WTC11 (cell line): Measurements from ENCODE around the gene TTC17.
"Not testable (repeated sequence)": the region's sequence is repeated elsewhere in the genome, so short reads cannot be mapped to it uniquely, and the experiment has no call there.

ENCODE experiments used
- AR ChIP-seq: fragments of 250-450 bp; sonication (Bioruptor Pico); IDR thresholded peaks from 2 replicates; pipeline ENCODE4 v1.9.0; 2021; ENCODE audit warnings: mild to moderate bottlenecking
- CBFB ChIP-seq: sonication (generic); formaldehyde crosslinking; IDR thresholded peaks from 2 replicates; pipeline ENCODE4 v1.8.1; 2022; ENCODE audit warnings: mild to moderate bottlenecking, low read depth, missing genetic modification reagents
- CTCF ChIP-seq: fragments of 200-600 bp; IDR thresholded peaks from 2 replicates; pipeline ENCODE4 v1.8.0; 2022; ENCODE audit warnings: antibody characterized with exemption
- NR2C2 ChIP-seq: sonication (generic); formaldehyde crosslinking; IDR thresholded peaks from 2 replicates; pipeline ENCODE4 v1.8.0; 2022; ENCODE audit warnings: mild to moderate bottlenecking, missing genetic modification reagents
- TCF7 ChIP-seq: sonication (generic); formaldehyde crosslinking; IDR thresholded peaks from 2 replicates; pipeline ENCODE4 v1.8.0; 2022; ENCODE audit warnings: mild to moderate bottlenecking, low read depth, missing genetic modification reagents, moderate library complexity
- TF ChIP-seq, protein P1 (sequence below): sonication (generic); formaldehyde crosslinking; IDR thresholded peaks from 2 replicates; pipeline ENCODE4 v1.8.1; 2023; ENCODE audit warnings: mild to moderate bottlenecking, missing genetic modification reagents, borderline replicate concordance
- TF ChIP-seq, protein P2 (sequence below): sonication (generic); formaldehyde crosslinking; IDR thresholded peaks from 2 replicates; pipeline ENCODE4 v1.8.1; 2022; ENCODE audit warnings: low read depth, missing genetic modification reagents, borderline replicate concordance

GRCh38 chr11:43351426-43351825 lies 7.3 kb upstream of the TTC17 start:
- TF ChIP-seq, protein P1, sequence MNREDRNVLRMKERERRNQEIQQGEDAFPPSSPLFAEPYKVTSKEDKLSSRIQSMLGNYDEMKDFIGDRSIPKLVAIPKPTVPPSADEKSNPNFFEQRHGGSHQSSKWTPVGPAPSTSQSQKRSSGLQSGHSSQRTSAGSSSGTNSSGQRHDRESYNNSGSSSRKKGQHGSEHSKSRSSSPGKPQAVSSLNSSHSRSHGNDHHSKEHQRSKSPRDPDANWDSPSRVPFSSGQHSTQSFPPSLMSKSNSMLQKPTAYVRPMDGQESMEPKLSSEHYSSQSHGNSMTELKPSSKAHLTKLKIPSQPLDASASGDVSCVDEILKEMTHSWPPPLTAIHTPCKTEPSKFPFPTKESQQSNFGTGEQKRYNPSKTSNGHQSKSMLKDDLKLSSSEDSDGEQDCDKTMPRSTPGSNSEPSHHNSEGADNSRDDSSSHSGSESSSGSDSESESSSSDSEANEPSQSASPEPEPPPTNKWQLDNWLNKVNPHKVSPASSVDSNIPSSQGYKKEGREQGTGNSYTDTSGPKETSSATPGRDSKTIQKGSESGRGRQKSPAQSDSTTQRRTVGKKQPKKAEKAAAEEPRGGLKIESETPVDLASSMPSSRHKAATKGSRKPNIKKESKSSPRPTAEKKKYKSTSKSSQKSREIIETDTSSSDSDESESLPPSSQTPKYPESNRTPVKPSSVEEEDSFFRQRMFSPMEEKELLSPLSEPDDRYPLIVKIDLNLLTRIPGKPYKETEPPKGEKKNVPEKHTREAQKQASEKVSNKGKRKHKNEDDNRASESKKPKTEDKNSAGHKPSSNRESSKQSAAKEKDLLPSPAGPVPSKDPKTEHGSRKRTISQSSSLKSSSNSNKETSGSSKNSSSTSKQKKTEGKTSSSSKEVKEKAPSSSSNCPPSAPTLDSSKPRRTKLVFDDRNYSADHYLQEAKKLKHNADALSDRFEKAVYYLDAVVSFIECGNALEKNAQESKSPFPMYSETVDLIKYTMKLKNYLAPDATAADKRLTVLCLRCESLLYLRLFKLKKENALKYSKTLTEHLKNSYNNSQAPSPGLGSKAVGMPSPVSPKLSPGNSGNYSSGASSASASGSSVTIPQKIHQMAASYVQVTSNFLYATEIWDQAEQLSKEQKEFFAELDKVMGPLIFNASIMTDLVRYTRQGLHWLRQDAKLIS (CRISPR knock-in tag) = not testable (repeated sequence)
- not testable (repeated sequence) for TF ChIP-seq CTCF; AR (CRISPR knock-in tag); NR2C2 (CRISPR knock-in tag); CBFB (CRISPR knock-in tag); TCF7 (CRISPR knock-in tag)
- TF ChIP-seq, protein P2, sequence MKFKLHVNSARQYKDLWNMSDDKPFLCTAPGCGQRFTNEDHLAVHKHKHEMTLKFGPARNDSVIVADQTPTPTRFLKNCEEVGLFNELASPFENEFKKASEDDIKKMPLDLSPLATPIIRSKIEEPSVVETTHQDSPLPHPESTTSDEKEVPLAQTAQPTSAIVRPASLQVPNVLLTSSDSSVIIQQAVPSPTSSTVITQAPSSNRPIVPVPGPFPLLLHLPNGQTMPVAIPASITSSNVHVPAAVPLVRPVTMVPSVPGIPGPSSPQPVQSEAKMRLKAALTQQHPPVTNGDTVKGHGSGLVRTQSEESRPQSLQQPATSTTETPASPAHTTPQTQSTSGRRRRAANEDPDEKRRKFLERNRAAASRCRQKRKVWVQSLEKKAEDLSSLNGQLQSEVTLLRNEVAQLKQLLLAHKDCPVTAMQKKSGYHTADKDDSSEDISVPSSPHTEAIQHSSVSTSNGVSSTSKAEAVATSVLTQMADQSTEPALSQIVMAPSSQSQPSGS (CRISPR knock-in tag) = not testable (repeated sequence)
